HEK293 (cell line): ENCODE data around the gene BTNL8.

Source experiments
- GLIS1 ChIP-seq: fragments of 450-650 bp; formaldehyde crosslinking; IDR thresholded peaks from 2 replicates; pipeline ENCODE4 v1.5.1; 2016; ENCODE audit warnings: missing biosample characterization, missing genetic modification characterization
- KLF8 ChIP-seq: fragments of 450-650 bp; formaldehyde crosslinking; IDR thresholded peaks from 2 replicates; pipeline ENCODE4 v1.5.1; 2016; ENCODE audit warnings: missing biosample characterization, missing genetic modification characterization
- OSR2 ChIP-seq: fragments of 450-650 bp; formaldehyde crosslinking; IDR thresholded peaks from 2 replicates; pipeline ENCODE4 v1.5.1; 2016; ENCODE audit warnings: missing biosample characterization, missing genetic modification characterization
- SETDB1 ChIP-seq: IDR thresholded peaks from one replicate; pipeline ENCODE4 v1.6.1; 2017; ENCODE audit warnings: mild to moderate bottlenecking, low read length, moderate library complexity, mixed read lengths; ENCODE audit not compliant: insufficient read length
- SP7 ChIP-seq: fragments of 450-650 bp; formaldehyde crosslinking; IDR thresholded peaks from 2 replicates; pipeline ENCODE4 v1.5.1; 2016; ENCODE audit warnings: missing biosample characterization, missing genetic modification characterization
- TRIM28 ChIP-seq: IDR thresholded peaks from 2 replicates; pipeline ENCODE4 v1.6.1; 2011; ENCODE audit warnings: low read length, control low read depth, borderline replicate concordance
- ZBTB20 ChIP-seq: fragments of 450-650 bp; formaldehyde crosslinking; IDR thresholded peaks from 2 replicates; pipeline ENCODE4 v1.5.1; 2016; ENCODE audit warnings: missing biosample characterization, missing genetic modification characterization
- ZBTB21 ChIP-seq: fragments of 450-650 bp; formaldehyde crosslinking; IDR thresholded peaks from 2 replicates; pipeline ENCODE4 v1.5.1; 2017; ENCODE audit warnings: missing biosample characterization, missing genetic modification characterization
- ZBTB7A ChIP-seq: fragments of 450-650 bp; formaldehyde crosslinking; IDR thresholded peaks from 2 replicates; pipeline ENCODE4 v1.5.1; 2016; ENCODE audit warnings: low read depth, missing biosample characterization, missing genetic modification characterization
- ZEB2 ChIP-seq: fragments of 450-650 bp; formaldehyde crosslinking; IDR thresholded peaks from 2 replicates; pipeline ENCODE4 v1.5.1; 2016; ENCODE audit warnings: missing biosample characterization, missing genetic modification characterization
- ZFHX2 ChIP-seq: fragments of 450-650 bp; formaldehyde crosslinking; conservative IDR thresholded peaks from 2 replicates; pipeline ENCODE4 v1.5.1; 2016; ENCODE audit warnings: missing biosample characterization, missing genetic modification characterization
- ZFP37 ChIP-seq: fragments of 450-650 bp; formaldehyde crosslinking; IDR thresholded peaks from 2 replicates; pipeline ENCODE4 v1.5.1; 2016; ENCODE audit warnings: missing biosample characterization, missing genetic modification characterization
- ZNF138 ChIP-seq: fragments of 450-650 bp; formaldehyde crosslinking; IDR thresholded peaks from 2 replicates; pipeline ENCODE4 v1.5.1; 2016; ENCODE audit warnings: missing biosample characterization, missing genetic modification characterization, borderline replicate concordance
- ZNF16 ChIP-seq: fragments of 450-650 bp; formaldehyde crosslinking; IDR thresholded peaks from 2 replicates; pipeline ENCODE4 v1.5.1; 2016; ENCODE audit warnings: low read depth, missing biosample characterization, missing genetic modification characterization
- ZNF202 ChIP-seq: fragments of 450-650 bp; formaldehyde crosslinking; IDR thresholded peaks from 2 replicates; pipeline ENCODE4 v1.5.1; 2016; ENCODE audit warnings: missing biosample characterization, missing genetic modification characterization, borderline replicate concordance
- ZNF266 ChIP-seq: fragments of 450-650 bp; formaldehyde crosslinking; IDR thresholded peaks from 2 replicates; pipeline ENCODE4 v1.5.1; 2016; ENCODE audit warnings: missing biosample characterization, missing genetic modification characterization, low read depth
- ZNF548 ChIP-seq: fragments of 450-650 bp; formaldehyde crosslinking; IDR thresholded peaks from 2 replicates; pipeline ENCODE4 v1.5.1; 2016; ENCODE audit warnings: missing biosample characterization, missing genetic modification characterization
- ZNF558 ChIP-seq: fragments of 450-650 bp; formaldehyde crosslinking; IDR thresholded peaks from 2 replicates; pipeline ENCODE4 v1.5.1; 2016; ENCODE audit warnings: missing biosample characterization, missing genetic modification characterization
- ZNF600 ChIP-seq: fragments of 450-650 bp; formaldehyde crosslinking; IDR thresholded peaks from 2 replicates; pipeline ENCODE4 v1.5.1; 2016; ENCODE audit warnings: missing biosample characterization, missing genetic modification characterization
- ZNF610 ChIP-seq: fragments of 450-650 bp; formaldehyde crosslinking; IDR thresholded peaks from 2 replicates; pipeline ENCODE4 v1.5.1; 2016; ENCODE audit warnings: missing biosample characterization, missing genetic modification characterization, borderline replicate concordance
- ZNF701 ChIP-seq: fragments of 450-650 bp; formaldehyde crosslinking; IDR thresholded peaks from 2 replicates; pipeline ENCODE4 v1.5.1; 2016; ENCODE audit warnings: missing biosample characterization, missing genetic modification characterization
- ZNF791 ChIP-seq: fragments of 450-650 bp; formaldehyde crosslinking; IDR thresholded peaks from 2 replicates; pipeline ENCODE4 v1.5.1; 2016; ENCODE audit warnings: missing biosample characterization, missing genetic modification characterization
- TF ChIP-seq, protein P1 (sequence below): fragments of 450-650 bp; formaldehyde crosslinking; IDR thresholded peaks from 2 replicates; pipeline ENCODE4 v1.5.1; 2016; ENCODE audit warnings: missing biosample characterization, missing genetic modification characterization
- TF ChIP-seq, protein P2 (sequence below): fragments of 450-650 bp; formaldehyde crosslinking; IDR thresholded peaks from 2 replicates; pipeline ENCODE4 v1.5.1; 2016; ENCODE audit warnings: missing biosample characterization, missing genetic modification characterization
- TF ChIP-seq, protein P3 (sequence below): fragments of 450-650 bp; formaldehyde crosslinking; IDR thresholded peaks from 2 replicates; pipeline ENCODE4 v1.5.1; 2016; ENCODE audit warnings: missing biosample characterization, missing genetic modification characterization
- TF ChIP-seq, protein P4 (sequence below): fragments of 450-650 bp; formaldehyde crosslinking; IDR thresholded peaks from 2 replicates; pipeline ENCODE4 v1.5.1; 2016; ENCODE audit warnings: missing biosample characterization, missing genetic modification characterization
- TF ChIP-seq, protein P5 (sequence below): fragments of 450-650 bp; formaldehyde crosslinking; IDR thresholded peaks from 2 replicates; pipeline ENCODE4 v1.5.1; 2016; ENCODE audit warnings: missing biosample characterization, missing genetic modification characterization
- TF ChIP-seq, protein P6 (sequence below): fragments of 450-650 bp; formaldehyde crosslinking; IDR thresholded peaks from 2 replicates; pipeline ENCODE4 v1.5.1; 2016; ENCODE audit warnings: missing biosample characterization, missing genetic modification characterization

Gene BTNL8

DNA sequence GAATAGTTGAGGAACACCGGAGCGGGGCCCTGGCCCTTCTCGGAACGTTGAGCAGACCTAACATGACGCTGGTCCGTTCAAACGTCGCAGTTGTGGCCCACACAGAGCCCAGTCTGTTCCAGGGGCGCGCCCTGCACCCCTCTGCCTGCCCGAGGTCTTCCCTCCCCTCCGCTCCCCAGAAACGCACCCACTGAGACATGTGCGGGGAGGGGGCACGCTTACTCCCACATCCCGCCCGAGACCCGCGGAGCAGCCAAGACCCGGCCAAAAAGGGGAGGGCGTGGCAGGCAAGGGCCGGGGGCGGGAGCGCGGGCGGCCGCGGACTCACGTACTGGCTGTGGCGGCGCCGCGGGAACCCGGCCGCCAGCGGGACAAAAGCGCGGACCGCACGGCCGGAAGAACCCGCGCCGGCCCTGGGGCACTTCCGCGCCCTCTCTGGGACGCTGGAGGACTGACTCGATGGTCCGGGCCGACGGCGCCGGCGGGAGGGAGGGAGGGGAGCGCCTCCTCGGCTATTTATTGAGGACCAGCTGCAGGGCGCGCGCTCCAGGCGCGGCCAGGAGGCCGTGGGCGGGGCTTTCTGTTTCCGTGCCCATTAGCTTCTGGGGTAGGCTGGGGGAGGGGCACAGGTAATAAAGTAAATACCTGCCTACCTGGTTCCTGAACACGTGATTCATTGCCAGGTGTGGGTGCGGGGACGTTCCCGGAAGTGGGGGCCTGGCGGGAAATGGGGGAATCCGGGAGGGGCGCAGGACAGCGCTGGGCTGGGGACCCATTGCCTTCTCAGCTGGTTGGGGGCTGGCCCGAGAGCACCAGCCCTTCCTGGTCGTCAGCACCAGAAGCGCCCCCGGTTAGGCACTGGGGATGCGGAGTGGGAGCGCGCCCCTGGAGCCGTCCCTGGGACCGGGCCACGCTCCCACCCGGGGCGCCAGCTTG lies 37.8 kb upstream of the BTNL8 start, which contains the start of gene ZFP62 (continued):
- TF ChIP-seq, protein P1, sequence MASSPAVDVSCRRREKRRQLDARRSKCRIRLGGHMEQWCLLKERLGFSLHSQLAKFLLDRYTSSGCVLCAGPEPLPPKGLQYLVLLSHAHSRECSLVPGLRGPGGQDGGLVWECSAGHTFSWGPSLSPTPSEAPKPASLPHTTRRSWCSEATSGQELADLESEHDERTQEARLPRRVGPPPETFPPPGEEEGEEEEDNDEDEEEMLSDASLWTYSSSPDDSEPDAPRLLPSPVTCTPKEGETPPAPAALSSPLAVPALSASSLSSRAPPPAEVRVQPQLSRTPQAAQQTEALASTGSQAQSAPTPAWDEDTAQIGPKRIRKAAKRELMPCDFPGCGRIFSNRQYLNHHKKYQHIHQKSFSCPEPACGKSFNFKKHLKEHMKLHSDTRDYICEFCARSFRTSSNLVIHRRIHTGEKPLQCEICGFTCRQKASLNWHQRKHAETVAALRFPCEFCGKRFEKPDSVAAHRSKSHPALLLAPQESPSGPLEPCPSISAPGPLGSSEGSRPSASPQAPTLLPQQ (tag by site-specific recombination), result peak; percentile 6; the same call in 1 of the 2 replicates
- TF ChIP-seq ZEB2 (tag by site-specific recombination) (peak; percentile 99), ZNF548 (tag by site-specific recombination) (no peak), SP7 (tag by site-specific recombination) (peak; percentile 41), ZFHX2 (tag by site-specific recombination) (peak; percentile 96), OSR2 (peak; percentile 47; the same call in 1 of the 2 replicates), ZBTB20 (peak; percentile 63), ZNF16 (no peak), TRIM28 (peak; percentile 39; the same call in 1 of the 2 replicates), ZNF610 (0 out of 2 replicates have a peak, but pooled peaks have one; percentile 20), ZNF791 (tag by site-specific recombination) (no peak), ZBTB21 (peak; percentile 38; the same call in 1 of the 2 replicates), ZBTB7A (tag by site-specific recombination) (0 out of 2 replicates have a peak, but pooled peaks have one; percentile 25), KLF8 (tag by site-specific recombination) (peak; percentile 82), SETDB1 (no peak), ZNF202 (tag by site-specific recombination) (no peak), ZFP37 (tag by site-specific recombination) (peak; percentile 27; the same call in 1 of the 2 replicates), ZNF600 (peak; percentile 29; the same call in 1 of the 2 replicates), ZNF138 (tag by site-specific recombination) (no peak), ZNF266 (tag by site-specific recombination) (no peak), ZNF701 (no peak), ZNF558 (tag by site-specific recombination) (no peak), GLIS1 (tag by site-specific recombination) (peak; percentile 4; the same call in 1 of the 2 replicates)
- TF ChIP-seq, protein P2, sequence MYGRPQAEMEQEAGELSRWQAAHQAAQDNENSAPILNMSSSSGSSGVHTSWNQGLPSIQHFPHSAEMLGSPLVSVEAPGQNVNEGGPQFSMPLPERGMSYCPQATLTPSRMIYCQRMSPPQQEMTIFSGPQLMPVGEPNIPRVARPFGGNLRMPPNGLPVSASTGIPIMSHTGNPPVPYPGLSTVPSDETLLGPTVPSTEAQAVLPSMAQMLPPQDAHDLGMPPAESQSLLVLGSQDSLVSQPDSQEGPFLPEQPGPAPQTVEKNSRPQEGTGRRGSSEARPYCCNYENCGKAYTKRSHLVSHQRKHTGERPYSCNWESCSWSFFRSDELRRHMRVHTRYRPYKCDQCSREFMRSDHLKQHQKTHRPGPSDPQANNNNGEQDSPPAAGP (tag by site-specific recombination), result peak; percentile 29
- TF ChIP-seq, protein P3, sequence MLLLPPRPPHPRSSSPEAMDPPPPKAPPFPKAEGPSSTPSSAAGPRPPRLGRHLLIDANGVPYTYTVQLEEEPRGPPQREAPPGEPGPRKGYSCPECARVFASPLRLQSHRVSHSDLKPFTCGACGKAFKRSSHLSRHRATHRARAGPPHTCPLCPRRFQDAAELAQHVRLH, result peak; percentile 38; the same call in 1 of the 2 replicates
- TF ChIP-seq, protein P4, sequence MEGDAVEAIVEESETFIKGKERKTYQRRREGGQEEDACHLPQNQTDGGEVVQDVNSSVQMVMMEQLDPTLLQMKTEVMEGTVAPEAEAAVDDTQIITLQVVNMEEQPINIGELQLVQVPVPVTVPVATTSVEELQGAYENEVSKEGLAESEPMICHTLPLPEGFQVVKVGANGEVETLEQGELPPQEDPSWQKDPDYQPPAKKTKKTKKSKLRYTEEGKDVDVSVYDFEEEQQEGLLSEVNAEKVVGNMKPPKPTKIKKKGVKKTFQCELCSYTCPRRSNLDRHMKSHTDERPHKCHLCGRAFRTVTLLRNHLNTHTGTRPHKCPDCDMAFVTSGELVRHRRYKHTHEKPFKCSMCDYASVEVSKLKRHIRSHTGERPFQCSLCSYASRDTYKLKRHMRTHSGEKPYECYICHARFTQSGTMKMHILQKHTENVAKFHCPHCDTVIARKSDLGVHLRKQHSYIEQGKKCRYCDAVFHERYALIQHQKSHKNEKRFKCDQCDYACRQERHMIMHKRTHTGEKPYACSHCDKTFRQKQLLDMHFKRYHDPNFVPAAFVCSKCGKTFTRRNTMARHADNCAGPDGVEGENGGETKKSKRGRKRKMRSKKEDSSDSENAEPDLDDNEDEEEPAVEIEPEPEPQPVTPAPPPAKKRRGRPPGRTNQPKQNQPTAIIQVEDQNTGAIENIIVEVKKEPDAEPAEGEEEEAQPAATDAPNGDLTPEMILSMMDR (tag by site-specific recombination), result peak; percentile 48; the same call in 1 of the 2 replicates
- TF ChIP-seq, protein P5, sequence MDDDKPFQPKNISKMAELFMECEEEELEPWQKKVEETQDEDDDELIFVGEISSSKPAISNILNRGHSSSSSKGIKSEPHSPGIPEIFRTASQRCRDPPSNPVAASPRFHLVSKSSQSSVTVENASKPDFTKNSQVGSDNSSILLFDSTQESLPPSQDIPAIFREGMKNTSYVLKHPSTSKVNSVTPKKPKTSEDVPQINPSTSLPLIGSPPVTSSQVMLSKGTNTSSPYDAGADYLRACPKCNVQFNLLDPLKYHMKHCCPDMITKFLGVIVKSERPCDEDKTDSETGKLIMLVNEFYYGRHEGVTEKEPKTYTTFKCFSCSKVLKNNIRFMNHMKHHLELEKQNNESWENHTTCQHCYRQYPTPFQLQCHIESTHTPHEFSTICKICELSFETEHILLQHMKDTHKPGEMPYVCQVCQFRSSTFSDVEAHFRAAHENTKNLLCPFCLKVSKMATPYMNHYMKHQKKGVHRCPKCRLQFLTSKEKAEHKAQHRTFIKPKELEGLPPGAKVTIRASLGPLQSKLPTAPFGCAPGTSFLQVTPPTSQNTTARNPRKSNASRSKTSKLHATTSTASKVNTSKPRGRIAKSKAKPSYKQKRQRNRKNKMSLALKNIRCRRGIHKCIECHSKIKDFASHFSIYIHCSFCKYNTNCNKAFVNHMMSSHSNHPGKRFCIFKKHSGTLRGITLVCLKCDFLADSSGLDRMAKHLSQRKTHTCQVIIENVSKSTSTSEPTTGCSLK, result no peak
- TF ChIP-seq, protein P6, sequence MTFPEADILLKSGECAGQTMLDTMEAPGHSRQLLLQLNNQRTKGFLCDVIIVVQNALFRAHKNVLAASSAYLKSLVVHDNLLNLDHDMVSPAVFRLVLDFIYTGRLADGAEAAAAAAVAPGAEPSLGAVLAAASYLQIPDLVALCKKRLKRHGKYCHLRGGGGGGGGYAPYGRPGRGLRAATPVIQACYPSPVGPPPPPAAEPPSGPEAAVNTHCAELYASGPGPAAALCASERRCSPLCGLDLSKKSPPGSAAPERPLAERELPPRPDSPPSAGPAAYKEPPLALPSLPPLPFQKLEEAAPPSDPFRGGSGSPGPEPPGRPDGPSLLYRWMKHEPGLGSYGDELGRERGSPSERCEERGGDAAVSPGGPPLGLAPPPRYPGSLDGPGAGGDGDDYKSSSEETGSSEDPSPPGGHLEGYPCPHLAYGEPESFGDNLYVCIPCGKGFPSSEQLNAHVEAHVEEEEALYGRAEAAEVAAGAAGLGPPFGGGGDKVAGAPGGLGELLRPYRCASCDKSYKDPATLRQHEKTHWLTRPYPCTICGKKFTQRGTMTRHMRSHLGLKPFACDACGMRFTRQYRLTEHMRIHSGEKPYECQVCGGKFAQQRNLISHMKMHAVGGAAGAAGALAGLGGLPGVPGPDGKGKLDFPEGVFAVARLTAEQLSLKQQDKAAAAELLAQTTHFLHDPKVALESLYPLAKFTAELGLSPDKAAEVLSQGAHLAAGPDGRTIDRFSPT, result peak; percentile 93
